ENCODE results near the gene ATL2.

Gene ATL2

GRCh38 chr2:38267270-38267925 lies 109.7 kb downstream of the ATL2 start:
- H3K27ac ChIP-seq (ENCODE audit: low read length), result no peak overlapping the region
- H3K79me2 ChIP-seq (ENCODE audit: low read length), result no peaks in the 10 kb centered on the region
- no peak overlapping the region for H2AFZ ChIP-seq (ENCODE audit: low read depth, low read length)
- no peak overlapping the region for H3K9ac ChIP-seq (ENCODE audit: low read length)
- H3K36me3 ChIP-seq (replicated peaks; ENCODE audit: low read depth, low read length), result no peaks in the 10 kb centered on the region
- no peak overlapping the region for H3K4me2 ChIP-seq (ENCODE audit: low read length)
- H4K20me1 ChIP-seq (ENCODE audit: insufficient read depth, low read length), result no peaks in the 10 kb centered on the region
- H3K9me3 ChIP-seq (ENCODE audit: insufficient read depth, low read length), result no peaks in the 10 kb centered on the region
- H3K4me3 ChIP-seq (ENCODE audit: low read length), result no peak overlapping the region
- TF ChIP-seq EZH2phosphoT487 (IDR thresholded peaks at IDR 0.05; ENCODE audit: low read depth) (no peak), CTCF (IDR thresholded peaks at IDR 0.05; ENCODE audit: low read depth, low read length) (no peak)
- H3K27me3 ChIP-seq (ENCODE audit: low read depth, low read length), result no peaks in the 10 kb centered on the region
- peaks cover under 1% of the 10 kb centered on the region for H3K4me1 ChIP-seq (ENCODE audit: low read length)

- no peaks in the 10 kb centered on the region for H3K27me3 ChIP-seq (ENCODE audit: low read depth, low read length)
- no peak overlapping the region for H3K27ac ChIP-seq (ENCODE audit: low read length)
- H3K4me3 ChIP-seq (ENCODE audit: low read length), result no peak overlapping the region
- H3K79me2 ChIP-seq (ENCODE audit: low read length), result no peaks in the 10 kb centered on the region
- no peak overlapping the region for H2AFZ ChIP-seq (ENCODE audit: low read depth, low read length)
- no peaks in the 10 kb centered on the region for H4K20me1 ChIP-seq (ENCODE audit: insufficient read depth, low read length)
- H3K9me3 ChIP-seq (ENCODE audit: insufficient read depth, low read length), result no peaks in the 10 kb centered on the region
- H3K36me3 ChIP-seq (replicated peaks; ENCODE audit: low read depth, low read length), result no peaks in the 10 kb centered on the region
- H3K4me2 ChIP-seq (ENCODE audit: low read length), result no peak overlapping the region
- peaks cover 9% of the 10 kb centered on the region for H3K4me1 ChIP-seq (ENCODE audit: low read length)
- no peak for TF ChIP-seq EZH2phosphoT487 (IDR thresholded peaks at IDR 0.05; ENCODE audit: low read depth)
- TF ChIP-seq CTCF (IDR thresholded peaks at IDR 0.05; ENCODE audit: low read depth, low read length), result no peak
- H3K9ac ChIP-seq (ENCODE audit: low read length), result no peak overlapping the region
Measured at GRCh38 chr2:38266382-38267061, 110.6 kb downstream of the ATL2 start.

- Histone ChIP-seq H3K79me2 (ENCODE audit: low read length) (no peaks in the 10 kb centered on the region), H3K4me1 (ENCODE audit: low read length) (peaks cover 12% of the 10 kb centered on the region), H3K4me2 (ENCODE audit: low read length) (no peak overlapping the region), H2AFZ (ENCODE audit: low read depth, low read length) (no peak overlapping the region), H4K20me1 (ENCODE audit: insufficient read depth, low read length) (no peaks in the 10 kb centered on the region), H3K9ac (ENCODE audit: low read length) (no peak overlapping the region), H3K27me3 (ENCODE audit: low read depth, low read length) (no peaks in the 10 kb centered on the region), H3K27ac (ENCODE audit: low read length) (no peak overlapping the region), H3K4me3 (ENCODE audit: low read length) (no peak overlapping the region), H3K9me3 (ENCODE audit: insufficient read depth, low read length) (no peaks in the 10 kb centered on the region), H3K36me3 (replicated peaks; ENCODE audit: low read depth, low read length) (no peaks in the 10 kb centered on the region)
- TF ChIP-seq CTCF (IDR thresholded peaks at IDR 0.05; ENCODE audit: low read depth, low read length), result no peak
- no peak for TF ChIP-seq EZH2phosphoT487 (IDR thresholded peaks at IDR 0.05; ENCODE audit: low read depth)
Measured at GRCh38 chr2:38265461-38265860, 111.6 kb downstream of the ATL2 start.

GRCh38 chr2:38264396-38265221 lies 112.5 kb downstream of the ATL2 start:
- Histone ChIP-seq H2AFZ (ENCODE audit: low read depth, low read length) (no peak overlapping the region), H3K27ac (ENCODE audit: low read length) (no peak overlapping the region), H3K4me3 (ENCODE audit: low read length) (no peak overlapping the region), H3K4me1 (ENCODE audit: low read length) (peaks cover 12% of the 10 kb centered on the region), H3K9ac (ENCODE audit: low read length) (no peak overlapping the region), H4K20me1 (ENCODE audit: insufficient read depth, low read length) (no peaks in the 10 kb centered on the region), H3K27me3 (ENCODE audit: low read depth, low read length) (no peaks in the 10 kb centered on the region), H3K36me3 (replicated peaks; ENCODE audit: low read depth, low read length) (no peaks in the 10 kb centered on the region), H3K79me2 (ENCODE audit: low read length) (no peaks in the 10 kb centered on the region), H3K9me3 (ENCODE audit: insufficient read depth, low read length) (no peaks in the 10 kb centered on the region), H3K4me2 (ENCODE audit: low read length) (no peak overlapping the region)
- TF ChIP-seq EZH2phosphoT487 (IDR thresholded peaks at IDR 0.05; ENCODE audit: low read depth), result no peak
- no peak for TF ChIP-seq CTCF (IDR thresholded peaks at IDR 0.05; ENCODE audit: low read depth, low read length)
